Right forelimb (tissue), 1 donor: Measurements from ENCODE around the gene PLXDC2.

ENCODE experiments used
- DNase-seq: peaks from one replicate; pipeline ENCODE4 v3.0.0-alpha.2; 2018

PLXDC2 gene

DNA sequence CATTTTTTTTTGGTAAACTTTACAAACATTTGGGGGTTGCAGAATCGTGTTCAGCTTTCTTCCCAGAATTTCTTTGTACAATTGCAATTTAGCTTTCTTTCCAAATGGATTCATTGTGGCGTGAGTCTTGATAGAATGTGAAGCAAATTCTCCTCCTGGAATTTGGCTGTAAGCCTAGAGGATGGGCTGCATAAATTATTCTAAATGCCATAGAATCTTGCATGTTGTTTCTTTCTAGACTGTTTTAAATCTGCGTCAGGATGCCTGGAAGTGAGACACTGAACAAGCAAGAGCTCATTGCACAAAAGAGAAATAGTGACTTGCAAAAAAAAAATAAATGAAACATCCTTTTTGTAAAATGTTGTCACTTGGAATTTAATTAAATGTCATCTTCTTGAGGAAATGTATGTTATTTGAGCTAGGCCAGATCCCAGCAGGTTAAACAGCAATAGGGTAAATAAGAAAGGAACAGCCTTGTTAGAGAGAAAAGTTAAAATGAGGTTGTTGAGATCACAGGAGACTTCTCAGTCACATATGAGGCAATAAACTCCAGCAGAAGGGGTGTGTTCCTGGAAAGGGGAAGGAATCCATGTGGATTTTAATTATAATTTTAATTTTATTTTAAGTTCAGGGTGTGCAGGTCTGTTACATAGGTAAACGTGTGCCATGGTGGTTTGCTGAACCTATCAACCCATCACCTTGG is 483.0 kb downstream of the PLXDC2 start:
- no peak for DNase-seq

DNA sequence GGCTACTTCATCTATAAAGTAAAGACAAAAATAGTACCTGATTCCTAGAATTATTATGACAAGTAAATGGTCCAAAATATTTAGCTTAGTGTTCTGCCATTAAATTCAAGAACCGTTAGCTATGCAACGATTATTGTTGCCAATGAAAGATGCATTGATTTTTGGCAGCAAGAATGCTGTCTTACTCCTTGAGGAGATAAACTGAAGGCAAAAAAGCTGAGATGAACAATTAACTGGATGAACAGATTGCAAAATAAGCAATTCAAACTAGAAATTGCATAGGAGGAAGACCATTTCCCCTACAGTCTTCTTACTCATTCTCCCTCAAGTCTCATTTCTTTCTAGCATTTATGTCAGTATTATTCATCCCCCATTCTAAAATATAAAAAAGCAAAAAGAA is 484.5 kb downstream of the PLXDC2 start:
- no peak for DNase-seq

DNA sequence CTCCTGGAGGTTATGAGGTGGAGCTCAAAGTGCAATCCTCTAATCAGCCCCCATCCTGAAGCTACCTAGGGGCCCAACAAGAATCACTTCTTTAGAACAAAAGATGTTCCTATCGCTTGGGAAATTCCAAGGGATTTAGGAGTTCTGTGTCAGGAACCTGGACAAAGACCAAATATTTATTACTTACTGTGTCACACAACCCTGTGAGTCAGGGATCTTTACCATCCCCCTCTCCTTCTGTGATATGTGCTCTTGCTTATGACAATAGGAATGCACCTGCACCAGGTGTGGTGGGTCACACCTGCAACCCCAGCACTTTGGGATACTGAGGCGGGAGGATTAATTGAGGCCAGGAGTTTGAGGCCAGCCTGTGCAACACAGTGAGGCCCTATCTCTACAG is 485.8 kb downstream of the PLXDC2 start:
- no peak for DNase-seq

GRCh38 chr10:20303453-20304152 is 487.4 kb downstream of the PLXDC2 start:
- no peak for DNase-seq

GRCh38 chr10:20313665-20314064 is 497.4 kb downstream of the PLXDC2 start:
- DNase-seq = no peak

GRCh38 chr10:20314431-20314830 is 498.2 kb downstream of the PLXDC2 start:
- DNase-seq = no peak

DNA sequence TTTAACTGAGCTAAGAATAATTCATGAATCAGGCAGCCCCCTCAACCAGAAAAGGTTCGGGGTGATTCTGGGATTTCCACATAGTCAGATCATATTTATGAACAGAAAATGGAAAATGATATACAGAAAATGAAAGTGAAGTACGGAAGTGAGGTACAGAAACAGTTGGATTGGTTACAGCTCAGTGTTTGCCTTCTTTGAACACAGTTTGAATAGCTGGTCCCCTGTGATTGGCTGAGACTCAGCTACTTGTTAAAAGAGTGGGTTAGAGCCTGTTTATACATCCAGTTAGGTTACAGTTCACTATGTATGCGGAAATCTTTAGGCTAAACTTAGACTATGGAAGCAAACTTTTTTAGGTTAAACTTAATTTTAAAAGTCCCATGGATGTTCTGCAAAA is 511.7 kb downstream of the PLXDC2 start:
- DNase-seq = no peak

DNA sequence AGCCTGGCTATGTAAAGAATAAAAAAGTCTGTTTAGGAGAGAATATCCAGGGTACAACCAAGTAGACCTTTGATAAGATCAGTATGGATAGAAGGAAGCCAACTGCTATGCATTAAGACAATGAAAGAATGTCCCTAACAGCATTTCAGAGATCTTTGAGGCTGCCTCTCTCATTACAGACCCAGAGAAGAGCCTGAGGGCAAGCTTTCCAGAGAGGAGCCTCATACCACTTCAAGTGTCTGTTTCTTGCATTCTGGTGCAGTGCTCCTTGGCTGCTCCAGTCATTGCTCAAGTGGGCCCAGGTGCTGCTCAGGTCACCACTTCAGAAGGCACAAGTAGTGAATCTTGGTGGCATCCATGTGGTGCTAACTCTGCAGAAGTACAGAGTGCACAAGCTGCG is 514.0 kb downstream of the PLXDC2 start:
- DNase-seq = no peak

GRCh38 chr10:20334559-20334958 is 518.3 kb downstream of the PLXDC2 start:
- DNase-seq = no peak
